Erythroblast (primary cell): ENCODE data around the gene GABRR1.

Experiments
- GATA1 ChIP-seq: IDR thresholded peaks from 2 replicates; pipeline ENCODE4 v1.6.1; 2011; ENCODE audit warnings: low read depth, mild to moderate bottlenecking, control low read depth, low read length, moderate library complexity
- POLR2A ChIP-seq: IDR thresholded peaks from 2 replicates; pipeline ENCODE4 v1.6.1; 2011; ENCODE audit warnings: mild to moderate bottlenecking, low read length

- TF ChIP-seq POLR2A (no peak), GATA1 (no peak)
Observed at GRCh38 chr6:89197141-89197540, 20.0 kb downstream of the GABRR1 start.
